ENCODE data around the gene VAV3. TPM values are rescaled to one million over a fixed set of nuclear protein-coding genes. Genes with fewer than 3 reads are reported as not detected.

The VAV3 gene
- total RNA-seq, 2 donors from 2014 or later = 6.9 to 7.7 TPM

DNA sequence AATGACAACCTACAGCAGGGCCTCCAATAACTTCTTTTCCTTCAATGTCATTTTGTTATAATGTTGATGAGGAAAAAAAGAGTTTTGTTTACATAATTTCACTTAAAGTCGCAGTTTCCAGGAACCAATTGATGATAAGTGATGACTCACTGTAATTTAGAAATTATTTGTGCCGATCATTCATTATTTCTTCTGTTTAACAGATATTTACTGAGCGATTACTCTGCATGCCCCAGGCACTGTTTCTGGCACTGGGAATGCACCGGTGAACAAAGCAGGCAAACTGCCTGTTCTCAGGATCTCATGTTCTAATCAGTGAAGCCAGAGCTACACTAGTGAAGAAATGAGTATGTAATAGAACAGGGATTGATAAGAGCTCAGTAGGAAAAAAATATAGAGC lies 420.7 kb downstream of the VAV3 start:
- H3K36me3 ChIP-seq = no peaks in the 10 kb centered on the region
- DNase-seq (ENCODE audit: low spot score) (no peak), ATAC-seq (ENCODE audit: insufficient number of reproducible peaks, low FRiP score, low read depth) (no peak)
- H3K4me1 ChIP-seq (ENCODE audit: control insufficient read depth in 1 of 2, low read depth in 2 of 2) = no peaks in the 10 kb centered on the region
- no peaks in the 10 kb centered on the region for H3K27me3 ChIP-seq (replicated peaks; ENCODE audit: insufficient read depth)
- no peak overlapping the region for H3K4me3 ChIP-seq
- no peak overlapping the region for H3K27ac ChIP-seq
- H3K9me3 ChIP-seq = no peaks in the 10 kb centered on the region
- TF ChIP-seq, protein P1, sequence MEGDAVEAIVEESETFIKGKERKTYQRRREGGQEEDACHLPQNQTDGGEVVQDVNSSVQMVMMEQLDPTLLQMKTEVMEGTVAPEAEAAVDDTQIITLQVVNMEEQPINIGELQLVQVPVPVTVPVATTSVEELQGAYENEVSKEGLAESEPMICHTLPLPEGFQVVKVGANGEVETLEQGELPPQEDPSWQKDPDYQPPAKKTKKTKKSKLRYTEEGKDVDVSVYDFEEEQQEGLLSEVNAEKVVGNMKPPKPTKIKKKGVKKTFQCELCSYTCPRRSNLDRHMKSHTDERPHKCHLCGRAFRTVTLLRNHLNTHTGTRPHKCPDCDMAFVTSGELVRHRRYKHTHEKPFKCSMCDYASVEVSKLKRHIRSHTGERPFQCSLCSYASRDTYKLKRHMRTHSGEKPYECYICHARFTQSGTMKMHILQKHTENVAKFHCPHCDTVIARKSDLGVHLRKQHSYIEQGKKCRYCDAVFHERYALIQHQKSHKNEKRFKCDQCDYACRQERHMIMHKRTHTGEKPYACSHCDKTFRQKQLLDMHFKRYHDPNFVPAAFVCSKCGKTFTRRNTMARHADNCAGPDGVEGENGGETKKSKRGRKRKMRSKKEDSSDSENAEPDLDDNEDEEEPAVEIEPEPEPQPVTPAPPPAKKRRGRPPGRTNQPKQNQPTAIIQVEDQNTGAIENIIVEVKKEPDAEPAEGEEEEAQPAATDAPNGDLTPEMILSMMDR (IDR thresholded peaks at IDR 0.05) = no peak

DNA sequence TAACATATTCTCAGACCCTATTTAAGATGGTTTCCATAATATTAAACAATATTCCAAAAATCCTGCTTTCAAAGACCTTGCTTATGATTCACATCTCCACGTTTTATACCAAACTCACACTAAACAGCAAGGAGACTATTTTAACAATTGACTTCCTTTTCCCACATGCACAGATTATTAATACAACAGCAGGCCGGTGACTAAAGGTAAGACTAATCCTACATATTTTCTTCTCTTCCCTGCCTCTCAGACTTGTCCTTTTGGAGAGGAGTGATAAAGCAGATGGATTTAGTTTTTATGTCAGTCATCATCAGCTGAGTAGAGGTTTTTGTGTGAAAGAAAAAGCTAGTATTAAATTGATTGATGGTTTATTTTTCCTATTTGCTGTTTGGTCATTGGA lies 423.6 kb downstream of the VAV3 start:
- Histone ChIP-seq H3K27ac (no peak overlapping the region), H3K27me3 (replicated peaks; ENCODE audit: insufficient read depth) (no peaks in the 10 kb centered on the region), H3K36me3 (no peaks in the 10 kb centered on the region), H3K4me1 (ENCODE audit: control insufficient read depth in 1 of 2, low read depth in 2 of 2) (no peaks in the 10 kb centered on the region), H3K4me3 (no peak overlapping the region), H3K9me3 (no peaks in the 10 kb centered on the region)
- TF ChIP-seq, protein P1 (IDR thresholded peaks at IDR 0.05) = no peak
- DNase-seq (ENCODE audit: low spot score) (no peak), ATAC-seq (ENCODE audit: insufficient number of reproducible peaks, low FRiP score, low read depth) (no peak)

DNA sequence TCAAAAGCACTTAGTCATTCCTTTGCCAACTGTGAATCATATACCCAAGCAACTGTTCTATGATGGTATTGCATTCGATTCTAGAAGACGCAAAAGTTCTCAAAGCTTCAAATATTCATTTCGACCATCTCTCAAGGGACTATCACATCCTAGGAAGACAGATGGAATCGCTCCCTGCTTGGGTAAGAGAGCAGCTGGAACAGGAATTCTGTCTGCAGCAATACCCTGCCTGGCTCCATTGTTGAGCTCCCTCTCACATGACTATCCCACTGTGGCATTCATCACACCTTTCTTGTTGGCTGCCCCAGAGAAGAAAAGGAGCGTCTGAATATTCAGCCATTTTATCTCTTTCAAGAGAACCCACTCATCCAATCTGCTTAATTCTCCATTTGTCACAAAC lies 426.5 kb downstream of the VAV3 start:
- Histone ChIP-seq H3K4me1 (ENCODE audit: control insufficient read depth in 1 of 2, low read depth in 2 of 2) (no peaks in the 10 kb centered on the region), H3K27ac (no peak overlapping the region), H3K36me3 (no peaks in the 10 kb centered on the region), H3K27me3 (replicated peaks; ENCODE audit: insufficient read depth) (no peaks in the 10 kb centered on the region), H3K9me3 (no peaks in the 10 kb centered on the region), H3K4me3 (no peak overlapping the region)
- TF ChIP-seq, protein P1 (IDR thresholded peaks at IDR 0.05) = no peak
- no peak for ATAC-seq (ENCODE audit: insufficient number of reproducible peaks, low FRiP score, low read depth)
- DNase-seq (ENCODE audit: low spot score) = no peak

DNA sequence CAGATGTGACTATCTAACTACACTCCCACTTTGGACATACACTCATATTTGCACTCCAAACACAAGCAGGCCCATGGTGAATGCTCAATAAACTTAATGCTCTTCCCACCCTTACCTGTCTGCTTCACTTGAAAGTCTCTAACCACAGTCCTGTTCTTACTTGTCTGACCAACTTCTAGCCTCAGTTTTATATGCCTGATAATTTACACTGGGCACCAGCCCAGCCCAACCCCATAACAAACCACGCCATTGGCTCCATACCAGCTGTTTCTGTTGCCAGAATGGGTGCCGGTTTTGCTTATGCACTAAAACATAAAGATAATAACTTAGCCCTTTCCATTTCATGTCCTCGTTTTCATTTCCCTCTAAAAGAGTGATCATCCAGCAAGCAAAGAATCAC lies 428.7 kb downstream of the VAV3 start:
- TF ChIP-seq, protein P1 (IDR thresholded peaks at IDR 0.05) = no peak
- H3K36me3 ChIP-seq = no peaks in the 10 kb centered on the region
- H3K27ac ChIP-seq = no peak overlapping the region
- no peak overlapping the region for H3K4me3 ChIP-seq
- no peaks in the 10 kb centered on the region for H3K4me1 ChIP-seq (ENCODE audit: control insufficient read depth in 1 of 2, low read depth in 2 of 2)
- no peaks in the 10 kb centered on the region for H3K27me3 ChIP-seq (replicated peaks; ENCODE audit: insufficient read depth)
- no peak for DNase-seq (ENCODE audit: low spot score)
- no peaks in the 10 kb centered on the region for H3K9me3 ChIP-seq
- ATAC-seq (ENCODE audit: insufficient number of reproducible peaks, low FRiP score, low read depth) = no peak

DNA sequence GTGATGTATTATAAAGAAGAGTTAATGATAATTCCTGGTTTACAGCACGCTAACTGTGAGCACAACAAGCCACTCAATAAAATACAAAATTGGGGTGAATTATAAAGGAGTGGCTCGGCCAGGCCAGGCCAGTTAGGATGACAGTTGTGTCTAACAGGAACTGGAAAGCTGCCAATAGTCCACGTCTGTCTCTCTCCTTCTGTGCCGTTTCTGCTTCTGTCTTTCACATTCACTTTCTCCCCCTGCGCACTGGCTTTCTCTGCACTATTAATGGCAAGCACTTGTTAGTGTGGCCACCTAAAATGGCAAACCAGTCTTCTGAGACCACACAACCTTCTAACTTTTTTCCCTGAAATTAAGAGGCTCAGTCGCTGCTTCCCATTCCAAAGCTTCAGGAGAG lies 429.9 kb downstream of the VAV3 start:
- Histone ChIP-seq H3K9me3 (no peaks in the 10 kb centered on the region), H3K27me3 (replicated peaks; ENCODE audit: insufficient read depth) (no peaks in the 10 kb centered on the region), H3K4me1 (ENCODE audit: control insufficient read depth in 1 of 2, low read depth in 2 of 2) (no peaks in the 10 kb centered on the region), H3K27ac (no peak overlapping the region), H3K4me3 (no peak overlapping the region), H3K36me3 (no peaks in the 10 kb centered on the region)
- ATAC-seq (ENCODE audit: insufficient number of reproducible peaks, low FRiP score, low read depth) (no peak), DNase-seq (ENCODE audit: low spot score) (no peak)
- TF ChIP-seq, protein P1 (IDR thresholded peaks at IDR 0.05) = no peak
